ENCODE results near the gene KCNA4. TPM values are rescaled to one million over a fixed set of nuclear protein-coding genes. Genes with fewer than 3 reads are reported as not detected.
"Not testable (repeated sequence)": the region's sequence is repeated elsewhere in the genome, so short reads cannot be mapped to it uniquely, and the experiment has no call there.

Gene KCNA4
- not detected in 2 replicates for total RNA-seq

- Mint-ChIP-seq H3K4me1 (ENCODE audit: low read depth) (no peaks in the 10 kb centered on the region), H3K36me3 (ENCODE audit: low read depth) (no peaks in the 10 kb centered on the region), H3K27me3 (ENCODE audit: insufficient read depth) (peaks cover 17% of the 10 kb centered on the region), H3K4me3 (no peak within 1 kb of the TSS), H3K9me3 (no peaks in the 10 kb centered on the region), H3K27ac (no peak within 1 kb of the TSS)
- DNase-seq (ENCODE audit: low spot score) = no peak
- intact Hi-C loops (cut with micrococcal nuclease) = no loop called here
Measured at GRCh38 chr11:30016588-30017363, at the start of gene KCNA4. Gene KCNA4 (minus strand): TSS chr11:30017030. CDS start chr11:30012678, 4,352 bp downstream.

GRCh38 chr11:30062103-30062502 is 45.3 kb upstream of the KCNA4 start:
- H3K27me3 Mint-ChIP-seq (ENCODE audit: insufficient read depth) = no peaks in the 10 kb centered on the region
- intact Hi-C loops (cut with micrococcal nuclease) = no loop called here
- H3K4me3 Mint-ChIP-seq = no peak overlapping the region
- no peak overlapping the region for H3K27ac Mint-ChIP-seq
- peaks cover 12% of the 10 kb centered on the region for H3K9me3 Mint-ChIP-seq
- DNase-seq (ENCODE audit: low spot score) = no peak
- H3K4me1 Mint-ChIP-seq (ENCODE audit: low read depth) = no peaks in the 10 kb centered on the region
- no peaks in the 10 kb centered on the region for H3K36me3 Mint-ChIP-seq (ENCODE audit: low read depth)

- H3K36me3 Mint-ChIP-seq (ENCODE audit: low read depth) = no peaks in the 10 kb centered on the region
- no peaks in the 10 kb centered on the region for H3K4me1 Mint-ChIP-seq (ENCODE audit: low read depth)
- intact Hi-C loops (cut with micrococcal nuclease) = no loop called here
- no peak overlapping the region for H3K4me3 Mint-ChIP-seq
- H3K27ac Mint-ChIP-seq = no peak overlapping the region
- no peak for DNase-seq (ENCODE audit: low spot score)
- peaks cover 14% of the 10 kb centered on the region for H3K9me3 Mint-ChIP-seq
- H3K27me3 Mint-ChIP-seq (ENCODE audit: insufficient read depth) = no peaks in the 10 kb centered on the region
Measured at GRCh38 chr11:30059172-30059815, 42.5 kb upstream of the KCNA4 start.

GRCh38 chr11:30049214-30049613 is 32.4 kb upstream of the KCNA4 start:
- Mint-ChIP-seq H3K9me3 (peaks cover 4% of the 10 kb centered on the region), H3K36me3 (ENCODE audit: low read depth) (no peaks in the 10 kb centered on the region), H3K27me3 (ENCODE audit: insufficient read depth) (no peaks in the 10 kb centered on the region), H3K27ac (no peak overlapping the region), H3K4me1 (ENCODE audit: low read depth) (no peaks in the 10 kb centered on the region), H3K4me3 (no peak overlapping the region)
- no peak for DNase-seq (ENCODE audit: low spot score)
- intact Hi-C loops (cut with micrococcal nuclease) = no loop called here

DNA sequence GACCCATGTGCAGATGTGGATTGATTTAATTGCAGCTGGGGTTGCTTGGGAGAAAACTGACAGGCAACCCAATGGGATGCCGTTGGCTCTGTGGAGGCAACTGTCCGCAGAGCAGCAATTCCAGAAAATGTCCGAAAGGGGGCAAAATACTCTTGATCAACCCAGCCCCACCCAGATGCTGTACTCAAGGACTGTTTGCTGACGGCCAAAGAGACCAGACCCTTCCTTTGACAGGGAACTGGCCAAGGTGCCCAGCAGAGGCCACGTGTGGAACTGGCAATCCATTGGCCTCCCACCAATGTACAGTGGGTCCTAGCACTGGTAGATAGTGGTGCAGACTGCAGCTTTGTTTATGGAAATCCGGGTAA is 29.7 kb upstream of the KCNA4 start:
- no peaks in the 10 kb centered on the region for H3K27me3 Mint-ChIP-seq (ENCODE audit: insufficient read depth)
- no peak for DNase-seq (ENCODE audit: low spot score)
- H3K9me3 Mint-ChIP-seq = peaks cover 4% of the 10 kb centered on the region
- H3K36me3 Mint-ChIP-seq (ENCODE audit: low read depth) = no peaks in the 10 kb centered on the region
- no peak overlapping the region for H3K4me3 Mint-ChIP-seq
- H3K4me1 Mint-ChIP-seq (ENCODE audit: low read depth) = no peaks in the 10 kb centered on the region
- no peak overlapping the region for H3K27ac Mint-ChIP-seq
- intact Hi-C loops (cut with micrococcal nuclease) = no loop called here

DNA sequence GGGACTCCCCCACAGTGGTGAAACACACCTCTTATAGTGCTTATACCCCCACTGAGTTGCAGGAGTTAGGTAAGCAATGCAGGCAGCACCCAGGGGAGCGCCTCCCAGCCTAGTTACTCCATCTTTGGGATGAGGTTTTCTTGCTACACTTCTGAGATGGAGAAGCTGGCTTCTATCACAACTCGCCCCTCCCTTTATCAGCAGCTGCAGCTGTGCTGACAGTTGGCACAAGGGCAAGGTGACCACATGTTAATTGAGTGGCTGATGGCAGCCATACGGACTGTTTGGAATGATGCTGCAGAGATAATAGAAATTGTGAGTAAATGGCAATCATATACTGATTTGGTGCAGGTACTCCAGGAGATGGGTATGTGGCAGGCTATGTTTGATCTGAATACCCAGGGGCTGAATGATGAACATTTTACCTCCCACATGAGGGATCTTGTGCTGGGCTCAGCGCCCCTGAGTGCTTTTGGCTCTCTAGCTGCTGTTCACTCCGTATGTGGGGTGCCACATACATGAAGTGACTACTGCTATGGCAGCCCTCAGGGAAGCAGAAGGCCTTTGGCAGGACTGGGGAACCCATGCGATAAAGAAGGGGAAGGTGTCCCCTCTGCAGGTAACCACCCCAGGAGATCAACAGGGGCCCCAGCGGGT is 29.2 kb upstream of the KCNA4 start:
- Mint-ChIP-seq H3K9me3 (peaks cover 4% of the 10 kb centered on the region), H3K4me1 (ENCODE audit: low read depth) (no peaks in the 10 kb centered on the region), H3K27ac (no peak overlapping the region), H3K36me3 (ENCODE audit: low read depth) (no peaks in the 10 kb centered on the region), H3K4me3 (no peak overlapping the region), H3K27me3 (ENCODE audit: insufficient read depth) (no peaks in the 10 kb centered on the region)
- no peak for DNase-seq (ENCODE audit: low spot score)
- intact Hi-C loops (cut with micrococcal nuclease) = no loop called here

- H3K36me3 Mint-ChIP-seq (ENCODE audit: low read depth) = no peaks in the 10 kb centered on the region
- intact Hi-C loops (cut with micrococcal nuclease) = no loop called here
- peaks cover 7% of the 10 kb centered on the region for H3K9me3 Mint-ChIP-seq
- no peaks in the 10 kb centered on the region for H3K27me3 Mint-ChIP-seq (ENCODE audit: insufficient read depth)
- DNase-seq (ENCODE audit: low spot score) = no peak
- H3K4me3 Mint-ChIP-seq = no peak overlapping the region
- no peak overlapping the region for H3K27ac Mint-ChIP-seq
- no peaks in the 10 kb centered on the region for H3K4me1 Mint-ChIP-seq (ENCODE audit: low read depth)
Measured at GRCh38 chr11:30045144-30045543, 28.3 kb upstream of the KCNA4 start.

- peaks cover 8% of the 10 kb centered on the region for H3K9me3 Mint-ChIP-seq
- intact Hi-C loops (cut with micrococcal nuclease) = no loop called here
- no peaks in the 10 kb centered on the region for H3K4me1 Mint-ChIP-seq (ENCODE audit: low read depth)
- H3K27ac Mint-ChIP-seq = no peak overlapping the region
- H3K4me3 Mint-ChIP-seq = no peak overlapping the region
- no peaks in the 10 kb centered on the region for H3K27me3 Mint-ChIP-seq (ENCODE audit: insufficient read depth)
- no peak for DNase-seq (ENCODE audit: low spot score)
- H3K36me3 Mint-ChIP-seq (ENCODE audit: low read depth) = no peaks in the 10 kb centered on the region
Measured at GRCh38 chr11:30041171-30041570, 24.3 kb upstream of the KCNA4 start.

DNA sequence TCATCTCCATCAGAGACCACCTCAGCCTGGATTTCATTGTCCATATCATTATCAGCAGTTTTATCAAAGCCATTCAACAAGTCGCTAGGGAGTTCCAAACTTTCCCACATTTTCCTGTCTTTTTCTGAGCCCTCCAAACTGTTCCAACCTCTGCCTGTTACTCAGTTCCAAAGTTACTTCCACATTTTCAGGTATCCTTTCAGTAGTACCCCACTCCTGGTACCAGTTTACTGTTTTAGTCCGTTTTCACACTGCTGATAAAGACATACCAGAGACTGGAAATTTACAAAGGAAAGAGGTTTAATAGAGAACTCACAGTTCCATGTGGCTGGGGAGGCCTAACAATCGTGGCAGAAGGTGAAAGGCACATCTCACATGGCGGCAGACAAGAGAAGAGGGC is 17.9 kb upstream of the KCNA4 start:
- H3K27ac Mint-ChIP-seq; DNase-seq (ENCODE audit: low spot score); H3K36me3 Mint-ChIP-seq (ENCODE audit: low read depth); H3K4me3 Mint-ChIP-seq; H3K27me3 Mint-ChIP-seq (ENCODE audit: insufficient read depth); H3K4me1 Mint-ChIP-seq (ENCODE audit: low read depth); intact Hi-C loops (cut with micrococcal nuclease); H3K9me3 Mint-ChIP-seq: not testable (repeated sequence)

DNA sequence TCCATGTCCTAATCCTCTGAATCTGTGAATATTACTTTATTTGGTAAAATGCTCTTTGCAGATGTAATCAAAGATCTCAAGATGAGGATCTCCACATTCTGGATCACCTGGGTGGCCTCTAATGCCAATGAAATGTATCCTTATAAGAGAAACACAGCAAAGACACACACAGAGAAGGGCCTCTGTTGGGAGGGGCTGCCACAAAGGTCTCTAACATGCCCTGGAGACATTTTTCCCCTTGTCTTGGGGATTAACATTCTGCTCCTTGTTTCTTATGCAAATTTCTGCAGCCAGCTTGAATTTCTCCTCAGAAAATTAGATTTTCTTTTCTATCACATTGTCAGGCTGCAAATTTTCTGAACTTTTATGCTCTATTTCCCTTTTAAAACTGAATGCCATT is 17.3 kb upstream of the KCNA4 start:
- H3K27ac Mint-ChIP-seq; H3K4me1 Mint-ChIP-seq (ENCODE audit: low read depth); intact Hi-C loops (cut with micrococcal nuclease); DNase-seq (ENCODE audit: low spot score); H3K9me3 Mint-ChIP-seq; H3K27me3 Mint-ChIP-seq (ENCODE audit: insufficient read depth); H3K4me3 Mint-ChIP-seq; H3K36me3 Mint-ChIP-seq (ENCODE audit: low read depth): not testable (repeated sequence)

- Mint-ChIP-seq H3K27me3 (ENCODE audit: insufficient read depth) (no peaks in the 10 kb centered on the region), H3K27ac (no peak overlapping the region), H3K36me3 (ENCODE audit: low read depth) (no peaks in the 10 kb centered on the region), H3K9me3 (no peaks in the 10 kb centered on the region), H3K4me3 (no peak overlapping the region), H3K4me1 (ENCODE audit: low read depth) (no peaks in the 10 kb centered on the region)
- intact Hi-C loops (cut with micrococcal nuclease) = no loop called here
- no peak for DNase-seq (ENCODE audit: low spot score)
Measured at GRCh38 chr11:30025396-30026139, 8.7 kb upstream of the KCNA4 start.

- peaks cover 13% of the 10 kb centered on the region for H3K27me3 Mint-ChIP-seq (ENCODE audit: insufficient read depth)
- intact Hi-C loops (cut with micrococcal nuclease) = no loop called here
- no peak for DNase-seq (ENCODE audit: low spot score)
- H3K9me3 Mint-ChIP-seq = no peaks in the 10 kb centered on the region
- H3K27ac Mint-ChIP-seq = no peak overlapping the region
- no peak overlapping the region for H3K4me3 Mint-ChIP-seq
- no peaks in the 10 kb centered on the region for H3K36me3 Mint-ChIP-seq (ENCODE audit: low read depth)
- H3K4me1 Mint-ChIP-seq (ENCODE audit: low read depth) = no peaks in the 10 kb centered on the region
Measured at GRCh38 chr11:30023074-30023473, 6.2 kb upstream of the KCNA4 start.

GRCh38 chr11:30019481-30019880 is 2.7 kb upstream of the KCNA4 start:
- Mint-ChIP-seq H3K27me3 (ENCODE audit: insufficient read depth) (peaks cover 17% of the 10 kb centered on the region), H3K36me3 (ENCODE audit: low read depth) (no peaks in the 10 kb centered on the region), H3K9me3 (no peaks in the 10 kb centered on the region), H3K27ac (no peak overlapping the region), H3K4me3 (no peak overlapping the region), H3K4me1 (ENCODE audit: low read depth) (no peaks in the 10 kb centered on the region)
- intact Hi-C loops (cut with micrococcal nuclease) = no loop called here
- no peak for DNase-seq (ENCODE audit: low spot score)

Measured in activated T-helper 1 cell treated with anti-CD3 and anti-CD28 coated beads, Interleukin-12 subunit alpha, Interleukin-12 subunit beta, Interleukin-2, Interleukin-4 antibody, amounts not matched to agents 30 ng/mL and 10 ng/mL and 1 ng/mL, durations not matched to agents 14 hours and 24 hours and 36 hours (primary cell).